Ovary (tissue), 3 donors: ENCODE results near the gene AP4B1.

Source experiments
- EP300 ChIP-seq: sonication (generic); formaldehyde crosslinking; IDR thresholded peaks from one replicate; pipeline ENCODE4 v1.6.1; 2017; ENCODE audit warnings: antibody characterized with exemption
- POLR2A ChIP-seq: fragments of 450-650 bp; IDR thresholded peaks from one replicate; pipeline ENCODE4 v1.6.1; 2017; ENCODE audit warnings: antibody characterized with exemption, mild to moderate bottlenecking, moderate library complexity
- TF ChIP-seq, protein P1 (sequence below), 3 donors: fragments of 450-650 bp in 2 of 3; fragments of 200-600 bp in 1 of 3; IDR thresholded peaks; one replicate each; pipeline versions ENCODE4 v1.5.1 to v1.8.0; 2016 to 2022; ENCODE audit warnings: antibody characterized with exemption in 3 of 3, mild to moderate bottlenecking in 1 of 3
- donor health status: DM: no; HTN: no; CAD: no.

DNA sequence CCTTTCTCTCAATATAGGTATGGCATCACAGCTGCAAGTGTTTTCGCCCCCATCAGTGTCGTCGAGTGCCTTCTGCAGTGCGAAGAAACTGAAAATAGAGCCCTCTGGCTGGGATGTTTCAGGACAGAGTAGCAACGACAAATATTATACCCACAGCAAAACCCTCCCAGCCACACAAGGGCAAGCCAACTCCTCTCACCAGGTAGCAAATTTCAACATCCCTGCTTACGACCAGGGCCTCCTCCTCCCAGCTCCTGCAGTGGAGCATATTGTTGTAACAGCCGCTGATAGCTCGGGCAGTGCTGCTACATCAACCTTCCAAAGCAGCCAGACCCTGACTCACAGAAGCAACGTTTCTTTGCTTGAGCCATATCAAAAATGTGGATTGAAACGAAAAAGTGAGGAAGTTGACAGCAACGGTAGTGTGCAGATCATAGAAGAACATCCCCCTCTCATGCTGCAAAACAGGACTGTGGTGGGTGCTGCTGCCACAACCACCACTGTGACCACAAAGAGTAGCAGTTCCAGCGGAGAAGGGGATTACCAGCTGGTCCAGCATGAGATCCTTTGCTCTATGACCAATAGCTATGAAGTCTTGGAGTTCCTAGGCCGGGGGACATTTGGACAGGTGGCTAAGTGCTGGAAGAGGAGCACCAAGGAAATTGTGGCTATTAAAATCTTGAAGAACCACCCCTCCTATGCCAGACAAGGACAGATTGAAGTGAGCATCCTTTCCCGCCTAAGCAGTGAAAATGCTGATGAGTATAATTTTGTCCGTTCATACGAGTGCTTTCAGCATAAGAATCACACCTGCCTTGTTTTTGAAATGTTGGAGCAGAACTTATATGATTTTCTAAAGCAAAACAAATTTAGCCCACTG lies 36.0 kb upstream of the AP4B1 start:
- TF ChIP-seq, protein P1, sequence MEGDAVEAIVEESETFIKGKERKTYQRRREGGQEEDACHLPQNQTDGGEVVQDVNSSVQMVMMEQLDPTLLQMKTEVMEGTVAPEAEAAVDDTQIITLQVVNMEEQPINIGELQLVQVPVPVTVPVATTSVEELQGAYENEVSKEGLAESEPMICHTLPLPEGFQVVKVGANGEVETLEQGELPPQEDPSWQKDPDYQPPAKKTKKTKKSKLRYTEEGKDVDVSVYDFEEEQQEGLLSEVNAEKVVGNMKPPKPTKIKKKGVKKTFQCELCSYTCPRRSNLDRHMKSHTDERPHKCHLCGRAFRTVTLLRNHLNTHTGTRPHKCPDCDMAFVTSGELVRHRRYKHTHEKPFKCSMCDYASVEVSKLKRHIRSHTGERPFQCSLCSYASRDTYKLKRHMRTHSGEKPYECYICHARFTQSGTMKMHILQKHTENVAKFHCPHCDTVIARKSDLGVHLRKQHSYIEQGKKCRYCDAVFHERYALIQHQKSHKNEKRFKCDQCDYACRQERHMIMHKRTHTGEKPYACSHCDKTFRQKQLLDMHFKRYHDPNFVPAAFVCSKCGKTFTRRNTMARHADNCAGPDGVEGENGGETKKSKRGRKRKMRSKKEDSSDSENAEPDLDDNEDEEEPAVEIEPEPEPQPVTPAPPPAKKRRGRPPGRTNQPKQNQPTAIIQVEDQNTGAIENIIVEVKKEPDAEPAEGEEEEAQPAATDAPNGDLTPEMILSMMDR (IDR thresholded peaks at IDR 0.05), result no peak
- TF ChIP-seq POLR2A, result no peak
- no peak for TF ChIP-seq EP300
